Lung (tissue), 12 donors: ENCODE data around the gene CAPZA2. TPM values are rescaled to one million over a fixed set of nuclear protein-coding genes. Genes with fewer than 3 reads are reported as not detected.

Source experiments
- ATAC-seq: fragments of 200-7000 bp; cut with Tn5 transposase; one replicate; pipeline ENCODE4 v1.9.1; 2020; ENCODE audit warnings: moderate number of reproducible peaks; ENCODE audit not compliant: insufficient read depth, low FRiP score
- DNase-seq, 3 donors: peaks; one replicate each; pipeline ENCODE4 v3.0.0-alpha.2; 2013 to 2017
- H3K27ac ChIP-seq, 2 donors: one replicate each; pipeline ENCODE4 v1.5.1; 2013; ENCODE audit warnings: mild to moderate bottlenecking in 2 of 2, moderate library complexity in 2 of 2, control low read depth in 1 of 2, inconsistent platforms in 1 of 2, low read depth in 1 of 2, low read length in 1 of 2
- H3K27me3 ChIP-seq, 3 donors: one replicate each; pipeline ENCODE4 v1.5.1; 2013; ENCODE audit warnings: low read length in 2 of 3; ENCODE audit not compliant: control insufficient read depth in 3 of 3, insufficient read depth in 3 of 3
- H3K36me3 ChIP-seq, 4 donors: one replicate each; pipeline ENCODE4 v1.5.1; 2013; ENCODE audit warnings: low read length in 4 of 4, mild to moderate bottlenecking in 1 of 4, moderate library complexity in 1 of 4; ENCODE audit not compliant: control insufficient read depth in 4 of 4, insufficient read depth in 4 of 4
- H3K4me1 ChIP-seq, 5 donors: one replicate each; pipeline ENCODE4 v1.5.1; 2013; ENCODE audit warnings: low read length in 5 of 5, mild to moderate bottlenecking in 2 of 5, moderate library complexity in 1 of 5; ENCODE audit not compliant: control insufficient read depth in 5 of 5, insufficient read depth in 5 of 5
- H3K4me3 ChIP-seq: one replicate; pipeline ENCODE4 v1.5.1; 2013; ENCODE audit warnings: mild to moderate bottlenecking, control low read depth, moderate library complexity
- H3K9ac ChIP-seq, 2 donors: one replicate each; pipeline ENCODE4 v1.5.1; 2013; ENCODE audit warnings: low read length in 2 of 2, control low read depth in 1 of 2; ENCODE audit not compliant: insufficient read depth in 1 of 2
- H3K9me3 ChIP-seq, 4 donors: one replicate each; pipeline ENCODE4 v1.5.1; 2013; ENCODE audit warnings: low read length in 3 of 4, mild to moderate bottlenecking in 1 of 4, moderate library complexity in 1 of 4; ENCODE audit not compliant: control insufficient read depth in 4 of 4, insufficient read depth in 3 of 4
- WGBS, 2 donors: extraction: QIAGEN DNeasy Blood & Tissue Kit; methylation state at CpG; one replicate each; pipeline ENCODE4 v1.1.7; 2013; 5-methylcytosine and 5-hydroxymethylcytosine counted together
- polyA plus RNA-seq, 2 donors: library from polyadenylated mRNA; stranded (reverse); fragments of 200-250 nt; gene quantifications; one replicate each; pipeline ENCODE4 v1.2.1, GENCODE V29; 2013
- total RNA-seq, 2 donors: library from RNA; depleted of rRNA in 1 of 2; stranded (reverse); fragments of >200 nt in 1 of 2; gene quantifications; one replicate each; pipeline ENCODE4 v1.2.1, GENCODE V29; 2014 to 2021
- TF ChIP-seq, protein P1 (sequence below): IDR thresholded peaks from 2 replicates; pipeline ENCODE4 v1.5.1; 2012; ENCODE audit warnings: mild to moderate bottlenecking; ENCODE audit errors: control extremely low read depth, extremely low read depth
- donor health status: control.
- donor health status: control.
- donor health status: Bipolar disorder and iron deficiency.
- donor health status: healthy.
- donor health status: DM: yes; HTN: yes; CAD: no.

CAPZA2 gene
- total and polyA plus RNA-seq, 4 donors, result 38.4 to 201 (median 162) TPM

DNA sequence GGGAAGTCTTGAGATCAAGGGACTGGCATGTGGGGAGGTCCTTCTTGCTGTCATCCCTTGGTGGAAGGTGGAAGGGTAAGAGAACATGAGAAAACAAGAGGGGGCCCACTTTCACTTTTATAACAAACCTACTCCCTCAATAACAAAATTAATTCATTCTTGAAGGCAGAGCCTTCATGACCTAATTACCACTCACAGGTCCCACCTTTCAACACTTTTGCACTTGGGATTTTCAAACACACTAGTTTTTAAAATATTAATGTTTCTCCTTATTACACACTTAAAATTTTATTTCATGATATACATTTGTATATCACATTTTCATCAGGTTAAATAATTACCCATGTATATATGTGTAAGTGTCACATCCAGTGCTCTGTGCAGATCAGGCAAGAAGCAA, 93.0 kb downstream of the CAPZA2 start:
- H3K4me1 ChIP-seq, result peaks cover 0 to 31% (median 13%) of the 10 kb centered on the region in 5 donors
- H3K9ac ChIP-seq, result peak overlapping the region in 1 of 2 donors; percentile 98
- no peak overlapping the region for H3K4me3 ChIP-seq
- TF ChIP-seq, protein P1, sequence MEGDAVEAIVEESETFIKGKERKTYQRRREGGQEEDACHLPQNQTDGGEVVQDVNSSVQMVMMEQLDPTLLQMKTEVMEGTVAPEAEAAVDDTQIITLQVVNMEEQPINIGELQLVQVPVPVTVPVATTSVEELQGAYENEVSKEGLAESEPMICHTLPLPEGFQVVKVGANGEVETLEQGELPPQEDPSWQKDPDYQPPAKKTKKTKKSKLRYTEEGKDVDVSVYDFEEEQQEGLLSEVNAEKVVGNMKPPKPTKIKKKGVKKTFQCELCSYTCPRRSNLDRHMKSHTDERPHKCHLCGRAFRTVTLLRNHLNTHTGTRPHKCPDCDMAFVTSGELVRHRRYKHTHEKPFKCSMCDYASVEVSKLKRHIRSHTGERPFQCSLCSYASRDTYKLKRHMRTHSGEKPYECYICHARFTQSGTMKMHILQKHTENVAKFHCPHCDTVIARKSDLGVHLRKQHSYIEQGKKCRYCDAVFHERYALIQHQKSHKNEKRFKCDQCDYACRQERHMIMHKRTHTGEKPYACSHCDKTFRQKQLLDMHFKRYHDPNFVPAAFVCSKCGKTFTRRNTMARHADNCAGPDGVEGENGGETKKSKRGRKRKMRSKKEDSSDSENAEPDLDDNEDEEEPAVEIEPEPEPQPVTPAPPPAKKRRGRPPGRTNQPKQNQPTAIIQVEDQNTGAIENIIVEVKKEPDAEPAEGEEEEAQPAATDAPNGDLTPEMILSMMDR, result no peak
- ATAC-seq, result no peak
- peaks cover 0 to 1% (median 0%) of the 10 kb centered on the region in 4 donors for H3K36me3 ChIP-seq
- no peaks in the 10 kb centered on the region for H3K9me3 ChIP-seq
- no peak for DNase-seq
- peak overlapping the region in 1 of 2 donors; percentile 100 for H3K27ac ChIP-seq
- no peaks in the 10 kb centered on the region for H3K27me3 ChIP-seq

DNA sequence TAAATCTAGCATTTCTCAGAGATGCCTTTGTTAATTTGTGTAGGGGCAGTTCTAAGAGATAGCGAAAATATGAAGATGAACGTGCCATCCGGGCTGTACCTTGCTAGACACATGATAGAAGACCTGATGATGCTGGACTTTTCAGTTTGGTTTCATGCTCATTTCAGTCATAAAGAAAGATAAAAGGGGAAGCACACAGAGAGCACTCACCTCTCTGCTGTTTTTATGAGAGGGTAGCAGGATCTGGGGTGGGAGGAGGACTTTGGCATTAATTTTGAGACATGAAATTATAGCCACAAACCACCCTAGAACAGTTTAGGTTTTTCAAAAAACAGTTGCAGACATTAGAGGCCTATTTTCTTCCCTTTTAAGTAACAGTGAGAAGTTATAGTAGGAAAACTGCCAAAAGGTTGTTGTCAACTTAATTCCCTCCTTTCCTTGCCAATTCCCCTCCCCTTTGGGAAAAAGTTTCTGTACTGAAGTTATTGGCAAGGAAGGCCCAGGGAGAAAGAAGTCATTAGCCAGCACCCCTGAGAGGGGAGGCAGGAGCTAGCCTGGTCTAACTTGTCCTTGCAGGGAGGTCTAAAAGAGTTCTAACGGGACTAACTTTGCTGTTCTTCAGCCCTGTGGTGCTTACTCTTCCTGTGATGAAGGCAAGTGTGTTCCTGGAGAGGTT, 93.6 kb downstream of the CAPZA2 start:
- peaks cover 0 to 1% (median 0%) of the 10 kb centered on the region in 4 donors for H3K36me3 ChIP-seq
- WGBS, 2 donors, result 55 to 65% methylated on average over 4 of the region's 4 CpGs
- no peak overlapping the region for H3K4me3 ChIP-seq
- H3K9me3 ChIP-seq, result no peaks in the 10 kb centered on the region
- TF ChIP-seq, protein P1, result no peak
- H3K4me1 ChIP-seq, result peaks cover 0 to 31% (median 13%) of the 10 kb centered on the region in 5 donors
- H3K9ac ChIP-seq, result peak overlapping the region in 1 of 2 donors; percentile 51
- peak in 2 of 3 donors; percentile 74 to 91 for DNase-seq
- H3K27ac ChIP-seq, result peak overlapping the region; percentile 36 to 77
- H3K27me3 ChIP-seq, result no peaks in the 10 kb centered on the region
- ATAC-seq, result no peak

DNA sequence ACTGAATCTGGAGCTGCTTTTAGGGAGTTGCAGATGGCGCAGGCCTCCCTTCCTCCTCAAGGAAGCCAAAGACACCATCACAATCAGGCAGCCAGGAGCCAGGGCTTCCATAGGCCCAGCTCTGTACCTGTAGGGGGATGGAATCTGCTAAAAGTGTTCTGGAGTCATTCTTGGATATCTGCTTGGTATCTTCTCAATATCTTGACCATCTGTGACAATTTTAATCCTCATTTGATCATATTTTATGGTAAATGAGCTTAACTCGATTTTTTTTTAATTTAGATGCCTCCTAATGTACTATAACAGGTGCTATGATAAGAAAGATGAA, 94.1 kb downstream of the CAPZA2 start:
- TF ChIP-seq, protein P1, result no peak
- ATAC-seq, result no peak

More for the DNA sequence above, 94.1 kb downstream of the CAPZA2 start:
- Histone ChIP-seq H3K4me3 (no peak overlapping the region), H3K9me3 (no peaks in the 10 kb centered on the region), H3K27ac (peak overlapping the region; percentile 36 to 77), H3K27me3 (no peaks in the 10 kb centered on the region), H3K4me1 (peaks cover 0 to 31% (median 13%) of the 10 kb centered on the region in 5 donors), H3K9ac (peak overlapping the region in 1 of 2 donors; percentile 51), H3K36me3 (peaks cover 0 to 1% (median 0%) of the 10 kb centered on the region in 4 donors)
- no peak for DNase-seq
- 89% methylated on average over 2 of the region's 2 CpGs for WGBS, 2 donors
